Erythroblast (primary cell): ENCODE measurements around the gene C2CD3.
"Not testable (repeated sequence)": the region's sequence is repeated elsewhere in the genome, so short reads cannot be mapped to it uniquely, and the experiment has no call there.

ENCODE experiments used
- DNase-seq, 2 experiments: peaks; one replicate each; lab custom pipeline; 2025; lab: John Stamatoyannopoulos, UW
- GATA1 ChIP-seq: IDR thresholded peaks from 2 replicates; pipeline ENCODE4 v1.6.1; 2011; ENCODE audit warnings: low read depth, mild to moderate bottlenecking, control low read depth, low read length, moderate library complexity
- POLR2A ChIP-seq: IDR thresholded peaks from 2 replicates; pipeline ENCODE4 v1.6.1; 2011; ENCODE audit warnings: mild to moderate bottlenecking, low read length

The C2CD3 gene

GRCh38 chr11:74116719-74117118, 54.1 kb downstream of the C2CD3 start:
- DNase-seq, result no peak
- no peak for TF ChIP-seq GATA1
- no peak for TF ChIP-seq POLR2A

GRCh38 chr11:74112877-74113276, 57.9 kb downstream of the C2CD3 start:
- DNase-seq, result no peak
- no peak for TF ChIP-seq POLR2A
- TF ChIP-seq GATA1, result no peak

- DNase-seq, result no peak
- no peak for TF ChIP-seq POLR2A
- TF ChIP-seq GATA1, result no peak
Measured at GRCh38 chr11:74106124-74106523, 64.7 kb downstream of the C2CD3 start.

- peak; percentile 66 to 78 for DNase-seq
- TF ChIP-seq GATA1, result no peak
- TF ChIP-seq POLR2A, result no peak
Measured at GRCh38 chr11:74102321-74102720, 68.5 kb downstream of the C2CD3 start.

- TF ChIP-seq POLR2A (no peak), GATA1 (no peak)
- no peak for DNase-seq
Measured at GRCh38 chr11:74100735-74101134, 70.1 kb downstream of the C2CD3 start.

- TF ChIP-seq GATA1 (no peak), POLR2A (no peak)
- no peak for DNase-seq
Measured at GRCh38 chr11:74100231-74100630, 70.6 kb downstream of the C2CD3 start.

GRCh38 chr11:74097686-74098237, 73.0 kb downstream of the C2CD3 start:
- no peak for DNase-seq
- TF ChIP-seq GATA1, result no peak
- TF ChIP-seq POLR2A, result no peak

- no peak for DNase-seq
- no peak for TF ChIP-seq POLR2A
- no peak for TF ChIP-seq GATA1
Measured at GRCh38 chr11:74094393-74094792, 76.4 kb downstream of the C2CD3 start.

- no peak for TF ChIP-seq GATA1
- no peak for TF ChIP-seq POLR2A
- peak; percentile 39 to 84 for DNase-seq
Measured at GRCh38 chr11:74092425-74092824, 78.4 kb downstream of the C2CD3 start.

- TF ChIP-seq GATA1 (no peak), POLR2A (no peak)
- DNase-seq, result no peak
Measured at GRCh38 chr11:74091549-74091948, 79.3 kb downstream of the C2CD3 start.

GRCh38 chr11:74090701-74091100, 80.1 kb downstream of the C2CD3 start:
- no peak for TF ChIP-seq POLR2A
- DNase-seq, result peak; percentile 40 to 54

GRCh38 chr11:74086242-74086884, 84.4 kb downstream of the C2CD3 start:
- TF ChIP-seq POLR2A, result peak; percentile 68
- TF ChIP-seq GATA1, result peak; percentile 47
- DNase-seq, result peak; percentile 95 to 97

- DNase-seq, result peak; percentile 78 to 82
- no peak for TF ChIP-seq POLR2A
- no peak for TF ChIP-seq GATA1
Measured at GRCh38 chr11:74085542-74085892, 85.3 kb downstream of the C2CD3 start.

- TF ChIP-seq POLR2A, result no peak
- TF ChIP-seq GATA1, result no peak
- peak in 1 of 2 experiments; percentile 33 for DNase-seq
Measured at GRCh38 chr11:74084796-74085541, 85.8 kb downstream of the C2CD3 start.

- not testable (repeated sequence) for DNase-seq
Measured at GRCh38 chr11:74083927-74084326, 86.9 kb downstream of the C2CD3 start.
